Kidney (tissue), 14 donors: Measurements from ENCODE around the gene TRIM44. TPM values are rescaled to one million over a fixed set of nuclear protein-coding genes. Genes with fewer than 3 reads are reported as not detected.
A peak's percentile ranks its signal among the peaks of the same experiment; 100 is the strongest.
"Not testable (repeated sequence)": the region's sequence is repeated elsewhere in the genome, so short reads cannot be mapped to it uniquely, and the experiment has no call there.

Experiments used
- DNase-seq, 5 donors: peaks; one replicate each; pipeline ENCODE4 v3.0.0-alpha.2; 2013 to 2020
- FAIRE-seq: peaks from 2 replicates; lab custom pipeline; 2012; peaks lifted over from hg19 to GRCh38; lab: Jason Lieb, UNC
- H3K27ac ChIP-seq, 2 donors: one replicate each; pipeline ENCODE4 v1.7.0; 2013; ENCODE audit warnings: low read depth in 2 of 2, low read length in 2 of 2, inconsistent platforms in 1 of 2
- H3K27me3 ChIP-seq: one replicate; pipeline ENCODE4 v1.7.1; 2013; ENCODE audit warnings: low read length, inconsistent platforms; ENCODE audit not compliant: control insufficient read depth, insufficient read depth
- H3K36me3 ChIP-seq, 3 donors: one replicate each; pipeline versions ENCODE4 v1.7.0 to v1.7.1; 2013; ENCODE audit warnings: low read length in 3 of 3, control low read depth in 1 of 3, inconsistent platforms in 1 of 3; ENCODE audit not compliant: insufficient read depth in 3 of 3, control insufficient read depth in 2 of 3
- H3K4me1 ChIP-seq, 3 donors: one replicate each; pipeline versions ENCODE4 v1.7.0 to v1.7.1; 2013; ENCODE audit warnings: low read length in 3 of 3, inconsistent platforms in 1 of 3, low read depth in 1 of 3; ENCODE audit not compliant: control insufficient read depth in 2 of 3, insufficient read depth in 2 of 3
- H3K4me3 ChIP-seq, 3 donors: one replicate each; pipeline versions ENCODE4 v1.7.0 to v1.8.1; 2013; ENCODE audit warnings: low read length in 3 of 3, control low read depth in 1 of 3, inconsistent platforms in 1 of 3
- H3K9ac ChIP-seq, 3 donors: one replicate each; pipeline versions ENCODE4 v1.7.0 to v1.7.1; 2013; ENCODE audit warnings: low read length in 3 of 3, control low read depth in 1 of 3, inconsistent platforms in 1 of 3
- H3K9me3 ChIP-seq, 3 donors: one replicate each; pipeline versions ENCODE4 v1.7.0 to v1.7.1; 2013; ENCODE audit warnings: low read length in 3 of 3, control low read depth in 1 of 3, inconsistent platforms in 1 of 3; ENCODE audit not compliant: control insufficient read depth in 2 of 3, insufficient read depth in 1 of 3
- CTCF ChIP-seq: IDR thresholded peaks from 3 replicates; pipeline ENCODE4 v1.5.1; 2012; ENCODE audit warnings: mild to moderate bottlenecking, moderate library complexity, borderline replicate concordance; ENCODE audit not compliant: insufficient read depth; ENCODE audit errors: extremely low read depth
- intact Hi-C: fragments of 100-400 bp; cut with DNase I; formaldehyde crosslinking; loops from one replicate; pipeline ENCODE4 v1.11.1; 2022
- polyA plus RNA-seq: library from polyadenylated mRNA; stranded (reverse); fragments of 350-450 nt; fragmentation: Illumina TruSeq; extraction: RNeasy Lipid Tissue Mini Kit (QIAGEN cat#74804); gene quantifications from one replicate; pipeline ENCODE4 v1.2.3, GENCODE V29; 2014; ENCODE audit warnings: low read depth, low replicate concordance; ENCODE audit not compliant: insufficient read depth
- total RNA-seq: library from RNA; stranded (reverse); fragmentation: NEBNext Ultra II Directional; extraction: Animal tissue kit (Norgen Biotek cat#: 25700); gene quantifications from one replicate; pipeline ENCODE4 v1.2.1, GENCODE V29; 2021
- donor health status: control.
- donor health status: control.
- donor health status: control.
- donor health status: control.
- donor health status: control.
- donor health status: DM: yes; HTN: yes; CAD: no.
- donor health status: Normal renal cell carcinoma (clear cell type).

TRIM44 gene
- total and polyA plus RNA-seq, 2 donors from 2014 or later = 14.5 to 88.9 TPM

GRCh38 chr11:35711924-35712323 is 49.3 kb downstream of the TRIM44 start:
- Histone ChIP-seq H3K36me3 (no peaks in the 10 kb centered on the region), H3K27ac (no peak overlapping the region), H3K9ac (no peak overlapping the region), H3K27me3 (no peaks in the 10 kb centered on the region), H3K9me3 (no peaks in the 10 kb centered on the region), H3K4me3 (no peak overlapping the region), H3K4me1 (peaks cover 0 to 3% (median 0%) of the 10 kb centered on the region in 3 donors)
- DNase-seq (no peak), FAIRE-seq (no peak)
- intact Hi-C loops = no loop called here
- TF ChIP-seq CTCF = no peak

DNA sequence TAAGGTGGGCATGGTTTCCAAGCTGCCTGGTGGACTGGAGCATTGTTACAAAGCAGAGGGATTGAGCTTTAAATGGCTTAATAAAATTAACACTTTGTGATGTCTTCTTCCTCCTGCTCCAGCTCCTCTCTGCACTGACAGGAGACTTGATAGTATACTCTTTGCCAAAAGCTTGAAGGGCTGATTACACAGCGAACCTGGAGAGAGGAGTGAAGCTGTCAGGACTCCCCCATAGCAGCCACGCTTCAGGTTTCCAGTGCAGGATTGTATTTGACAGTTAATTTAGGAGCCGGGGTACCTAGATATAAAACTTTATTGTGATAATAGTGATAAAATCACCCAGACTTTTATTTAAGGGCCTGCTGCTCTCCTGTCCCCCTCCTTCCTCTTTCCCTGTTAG is 50.0 kb downstream of the TRIM44 start:
- FAIRE-seq = no peak

DNA sequence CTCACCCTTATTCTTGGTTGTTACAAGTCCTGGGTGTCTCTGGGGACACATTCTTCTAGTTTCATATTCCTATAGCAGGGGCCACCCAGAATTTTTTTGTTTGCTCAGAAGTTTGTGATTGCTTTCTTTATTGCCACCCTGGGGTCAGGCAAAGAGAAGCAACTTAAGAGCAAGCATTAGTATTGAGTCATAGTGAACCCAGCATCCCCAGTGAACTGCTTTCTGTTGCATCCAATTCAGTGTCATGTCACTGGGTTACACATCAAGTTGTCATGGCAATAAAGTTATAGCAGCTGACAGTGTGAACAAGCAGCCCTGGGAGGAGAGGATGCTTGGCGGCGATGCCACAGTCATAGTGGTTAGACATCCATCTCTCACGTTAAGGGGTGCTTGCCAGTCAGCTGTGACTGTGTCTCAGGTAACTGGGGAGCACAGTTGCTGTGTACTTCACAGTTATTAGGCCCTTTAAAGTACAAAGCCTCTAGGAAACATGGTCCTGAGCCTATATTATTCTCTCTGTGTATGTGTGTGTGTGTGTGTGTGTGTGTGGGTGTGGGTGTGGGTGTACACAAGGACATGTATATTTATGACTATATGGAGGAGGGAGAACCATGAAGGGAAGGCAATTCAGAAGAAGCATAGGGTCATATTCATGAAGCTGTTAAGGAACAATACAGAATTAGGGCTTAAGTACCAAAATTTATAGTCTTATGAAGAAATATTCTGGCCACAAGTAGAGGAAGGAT is 52.5 kb downstream of the TRIM44 start:
- FAIRE-seq = no peak
- DNase-seq = peak in 1 of 5 donors; percentile 19
- no peaks in the 10 kb centered on the region for H3K9me3 ChIP-seq
- peaks cover 0 to 3% (median 0%) of the 10 kb centered on the region in 3 donors for H3K4me1 ChIP-seq
- H3K27me3 ChIP-seq = no peaks in the 10 kb centered on the region
- H3K27ac ChIP-seq = no peak overlapping the region
- intact Hi-C loops = no loop called here
- no peak overlapping the region for H3K4me3 ChIP-seq
- no peaks in the 10 kb centered on the region for H3K36me3 ChIP-seq
- H3K9ac ChIP-seq = no peak overlapping the region
- no peak for TF ChIP-seq CTCF

More for the DNA sequence above, 50.0 kb downstream of the TRIM44 start:
- no peaks in the 10 kb centered on the region for H3K36me3 ChIP-seq
- TF ChIP-seq CTCF = no peak
- peaks cover 0 to 3% (median 0%) of the 10 kb centered on the region in 3 donors for H3K4me1 ChIP-seq
- intact Hi-C loops = no loop called here
- no peaks in the 10 kb centered on the region for H3K9me3 ChIP-seq
- no peak overlapping the region for H3K9ac ChIP-seq
- no peaks in the 10 kb centered on the region for H3K27me3 ChIP-seq
- DNase-seq = peak in 4 of 5 donors; percentile 46 to 86 (median 77)
- no peak overlapping the region for H3K4me3 ChIP-seq
- no peak overlapping the region for H3K27ac ChIP-seq

GRCh38 chr11:35715677-35716076 is 53.1 kb downstream of the TRIM44 start:
- H3K27me3 ChIP-seq, H3K36me3 ChIP-seq, H3K9ac ChIP-seq, DNase-seq, intact Hi-C loops, FAIRE-seq, H3K4me1 ChIP-seq, H3K27ac ChIP-seq, H3K4me3 ChIP-seq, H3K9me3 ChIP-seq: not testable (repeated sequence)
